ENCODE results near the gene PLEKHG5. TPM values are rescaled to one million over a fixed set of nuclear protein-coding genes. Genes with fewer than 3 reads are reported as not detected.

PLEKHG5 gene
- total RNA-seq (2014; rRNA removed; shearing (Covaris generic)) = 8.6 and 10.1 TPM in 2 replicates

- DNase-seq (ENCODE audit: low spot score) = peak; percentile 86
Observed at GRCh38 chr1:6491480-6491962, at the start of gene PLEKHG5. Gene PLEKHG5, minus strand, starts transcription at chr1:6491667. Its CDS starts 14,096 bp downstream, at chr1:6477571.

GRCh38 chr1:6538956-6539355 is 47.5 kb upstream of the PLEKHG5 start:
- DNase-seq (ENCODE audit: low spot score) = no peak

- no peak for DNase-seq (ENCODE audit: low spot score)
Observed at GRCh38 chr1:6536291-6536690, 44.8 kb upstream of the PLEKHG5 start.

- DNase-seq (ENCODE audit: low spot score) = no peak
Observed at GRCh38 chr1:6535214-6535613, 43.7 kb upstream of the PLEKHG5 start.

- no peak for DNase-seq (ENCODE audit: low spot score)
Observed at GRCh38 chr1:6534248-6534822, 42.9 kb upstream of the PLEKHG5 start.

GRCh38 chr1:6531996-6532395 is 40.5 kb upstream of the PLEKHG5 start:
- DNase-seq (ENCODE audit: low spot score) = no peak

- no peak for DNase-seq (ENCODE audit: low spot score)
Observed at GRCh38 chr1:6530504-6531160, 39.2 kb upstream of the PLEKHG5 start.

GRCh38 chr1:6528492-6528891 is 37.0 kb upstream of the PLEKHG5 start:
- no peak for DNase-seq (ENCODE audit: low spot score)

- no peak for DNase-seq (ENCODE audit: low spot score)
Observed at GRCh38 chr1:6526316-6526715, 34.8 kb upstream of the PLEKHG5 start.

GRCh38 chr1:6523566-6523965 is 32.1 kb upstream of the PLEKHG5 start:
- peak; percentile 20 for DNase-seq (ENCODE audit: low spot score)

GRCh38 chr1:6521536-6521935 is 30.1 kb upstream of the PLEKHG5 start:
- peak; percentile 58 for DNase-seq (ENCODE audit: low spot score)

GRCh38 chr1:6519935-6520671 is 28.6 kb upstream of the PLEKHG5 start:
- DNase-seq (ENCODE audit: low spot score) = peak; percentile 71

- DNase-seq (ENCODE audit: low spot score) = no peak
Observed at GRCh38 chr1:6519491-6519934, 28.0 kb upstream of the PLEKHG5 start.

GRCh38 chr1:6517435-6517851 is 26.0 kb upstream of the PLEKHG5 start:
- DNase-seq (ENCODE audit: low spot score) = no peak

- DNase-seq (ENCODE audit: low spot score) = peak; percentile 61
Observed at GRCh38 chr1:6515771-6516170, 24.3 kb upstream of the PLEKHG5 start.

- DNase-seq (ENCODE audit: low spot score) = no peak
Observed at GRCh38 chr1:6513320-6513801, 21.9 kb upstream of the PLEKHG5 start.

- no peak for DNase-seq (ENCODE audit: low spot score)
Observed at GRCh38 chr1:6512908-6513280, 21.4 kb upstream of the PLEKHG5 start.

- no peak for DNase-seq (ENCODE audit: low spot score)
Observed at GRCh38 chr1:6512245-6512907, 20.9 kb upstream of the PLEKHG5 start.

- no peak for DNase-seq (ENCODE audit: low spot score)
Observed at GRCh38 chr1:6511561-6512244, 20.2 kb upstream of the PLEKHG5 start.

- DNase-seq (ENCODE audit: low spot score) = no peak
Observed at GRCh38 chr1:6511056-6511455, 19.6 kb upstream of the PLEKHG5 start.

GRCh38 chr1:6510493-6510892 is 19.0 kb upstream of the PLEKHG5 start:
- no peak for DNase-seq (ENCODE audit: low spot score)

GRCh38 chr1:6509919-6510291 is 18.4 kb upstream of the PLEKHG5 start:
- DNase-seq (ENCODE audit: low spot score) = no peak

Measured in A172 (cell line).